Stomach (tissue), 9 donors: ENCODE measurements around the gene SH2D3A. TPM values are rescaled to one million over a fixed set of nuclear protein-coding genes. Genes with fewer than 3 reads are reported as not detected.

Experiments
- DNase-seq, 2 donors: peaks; one replicate each; pipeline versions ENCODE4 v3.0.0 to v3.0.0-alpha.2; 2013 to 2019
- H3K27ac ChIP-seq, 5 donors: fragments of 200-600 bp in 4 of 5; sonication (generic) in 4 of 5; one replicate each; pipeline ENCODE4 v1.5.1; 2013 to 2019; ENCODE audit warnings: mild to moderate bottlenecking in 1 of 5, moderate library complexity in 1 of 5
- H3K27me3 ChIP-seq, 3 donors: fragments of 200-600 bp; sonication (generic); one replicate each; pipeline ENCODE4 v1.5.1; 2017 to 2019; ENCODE audit warnings: mixed run types in 1 of 3
- H3K36me3 ChIP-seq, 4 donors: fragments of 200-600 bp; sonication (generic); 1 replicate in 3 of 4; 2 replicates in 1 of 4; pipeline ENCODE4 v1.5.1; 2016 to 2019
- H3K4me1 ChIP-seq, 4 donors: fragments of 200-600 bp; sonication (generic); one replicate each; pipeline ENCODE4 v1.5.1; 2016 to 2019
- H3K4me3 ChIP-seq, 4 donors: fragments of 200-600 bp; sonication (generic) in 3 of 4; one replicate each; pipeline ENCODE4 v1.5.1; 2016 to 2019; ENCODE audit warnings: mild to moderate bottlenecking in 1 of 4
- H3K9me3 ChIP-seq, 4 donors: fragments of 200-600 bp; sonication (generic); one replicate each; pipeline ENCODE4 v1.5.1; 2016 to 2019
- CTCF ChIP-seq, 7 experiments: fragments of 450-650 bp in 4 of 7; fragments of 200-600 bp in 3 of 7; sonication (generic) in 3 of 7; IDR thresholded peaks; one replicate each; pipeline ENCODE4 v1.5.1; 2016 to 2019; ENCODE audit warnings: antibody characterized with exemption in 7 of 7, control low read depth in 2 of 7, mild to moderate bottlenecking in 1 of 7
- EP300 ChIP-seq: sonication (generic); formaldehyde crosslinking; IDR thresholded peaks from one replicate; pipeline ENCODE4 v1.6.1; 2017; ENCODE audit warnings: antibody characterized with exemption
- POLR2A ChIP-seq, 4 donors: fragments of 450-650 bp; IDR thresholded peaks; one replicate each; pipeline ENCODE4 v1.6.1; 2016; ENCODE audit warnings: antibody characterized with exemption in 4 of 4, control low read depth in 2 of 4, mild to moderate bottlenecking in 1 of 4, moderate library complexity in 1 of 4
- POLR2AphosphoS5 ChIP-seq, 3 donors: sonication (generic); formaldehyde crosslinking; IDR thresholded peaks; one replicate each; pipeline ENCODE4 v1.6.1; 2016; ENCODE audit warnings: antibody characterized with exemption in 3 of 3
- WGBS, 5 donors: extraction: QIAGEN DNeasy Blood & Tissue Kit in 3 of 5; methylation state at CpG; one replicate each; pipeline versions ENCODE4 v1.1.5 to v1.1.7; 2013 to 2018; 5-methylcytosine and 5-hydroxymethylcytosine counted together
- intact Hi-C: fragments of 100-400 bp; cut with DNase I; formaldehyde crosslinking; loops from one replicate; pipeline ENCODE4 v1.15.1; 2023; ENCODE audit warnings: low total_unique reads
- polyA plus RNA-seq, 3 donors: library from polyadenylated mRNA; stranded (reverse); fragments of 200-250 nt; gene quantifications; one replicate each; pipeline ENCODE4 v1.2.3, GENCODE V29; 2013
- total RNA-seq, 5 donors: library from RNA; depleted of rRNA; stranded (reverse); fragments of >200 nt; gene quantifications; one replicate each; pipeline versions ENCODE4 v1.1.0 to v1.2.3, GENCODE V29; 2014 to 2016
- donor health status: healthy with polysubstance abuse.
- donor health status: Bipolar disorder and iron deficiency.
- donor health status: healthy.

SH2D3A gene
- total and polyA plus RNA-seq, 8 donors: 8.8 to 71.3 (median 27.3) TPM

DNA sequence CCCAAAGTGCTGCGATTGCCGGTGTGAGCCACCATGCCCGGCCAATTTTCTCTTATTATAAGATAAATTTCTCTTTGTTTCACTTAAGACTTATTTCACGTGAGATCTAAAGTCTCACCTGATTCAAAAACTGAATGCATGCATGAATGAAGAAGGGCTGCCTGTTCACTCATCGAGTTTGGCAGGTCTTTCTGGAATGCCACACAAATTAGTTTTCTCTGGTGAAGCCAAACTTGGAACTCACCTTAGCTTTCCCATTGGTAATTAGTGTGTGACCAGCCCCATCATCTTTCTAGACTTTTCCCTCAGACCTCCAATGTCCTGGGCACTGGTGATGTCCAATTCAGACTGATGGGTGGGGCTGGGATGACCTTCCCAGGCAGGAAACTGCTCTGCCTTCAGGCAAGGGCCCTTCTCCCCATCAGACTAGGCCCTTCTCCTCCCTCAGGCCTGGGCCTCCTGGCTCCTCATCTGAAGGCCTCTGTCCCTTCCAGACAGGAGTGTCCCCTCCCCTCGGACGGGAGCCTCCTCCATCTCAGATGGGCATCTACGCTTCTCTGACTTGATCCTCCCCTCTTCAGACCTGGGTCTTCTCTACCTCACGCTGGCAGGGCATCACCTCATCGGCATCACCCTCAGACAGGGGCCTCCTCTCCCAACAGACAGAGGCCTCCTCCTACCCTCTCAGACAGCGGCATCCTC, 61.2 kb downstream of the SH2D3A start:
- H3K36me3 ChIP-seq: peaks cover 0 to 13% (median 2%) of the 10 kb centered on the region in 4 donors
- no peak overlapping the region for H3K27ac ChIP-seq
- intact Hi-C loops: no loop called here
- 80 to 88% (median 82%) methylated on average over 11 of the region's 11 CpGs for WGBS, 5 donors
- TF ChIP-seq EP300 (no peak), POLR2A (IDR thresholded peaks at IDR 0.05) (no peak), POLR2AphosphoS5 (IDR thresholded peaks at IDR 0.05) (no peak), CTCF (IDR thresholded peaks at IDR 0.05) (no peak)
- DNase-seq: no peak
- peaks cover 0 to 55% (median 9%) of the 10 kb centered on the region in 3 donors for H3K27me3 ChIP-seq
- peaks cover 0 to 6% (median 0%) of the 10 kb centered on the region in 4 donors for H3K4me1 ChIP-seq
- no peaks in the 10 kb centered on the region for H3K9me3 ChIP-seq
- no peak overlapping the region for H3K4me3 ChIP-seq

Other genes starting within 250 kb of the SH2D3A start
- gene TNFSF9, start 236.4 kb downstream of the SH2D3A start, total RNA-seq: not detected
- under 1 TPM in 1 of 3 donors, not detected in 2; 0.85 TPM for gene TNFSF9, start 236.4 kb downstream of the SH2D3A start, polyA plus RNA-seq
- not detected for gene CD70, start 176.3 kb downstream of the SH2D3A start, total RNA-seq
- under 1 TPM in 1 of 3 donors, not detected in 2; 0.18 TPM for gene CD70, start 176.3 kb downstream of the SH2D3A start, polyA plus RNA-seq
- gene TNFSF14, start 97.3 kb downstream of the SH2D3A start, total RNA-seq: 10 to 100 TPM in 1 of 5 donors, 1 to 10 TPM in 1, under 1 TPM in 1, not detected in 2; 0.14 to 60.1 (median 1.1) TPM
- gene TNFSF14, start 97.3 kb downstream of the SH2D3A start, polyA plus RNA-seq: 1 to 10 TPM in 1 of 3 donors, under 1 TPM in 2; 0.56 to 1.1 (median 0.60) TPM
- 1,000 to 10,000 TPM in 1 of 5 donors, 100 to 1,000 TPM in 2, 10 to 100 TPM in 2; 35.3 to 1,672 (median 430) TPM for gene C3, start 46.8 kb downstream of the SH2D3A start, total RNA-seq
- 100 to 1,000 TPM in 1 of 3 donors, 10 to 100 TPM in 2; 22.8 to 367 (median 75.0) TPM for gene C3, start 46.8 kb downstream of the SH2D3A start, polyA plus RNA-seq
- gene GPR108, start 29.9 kb downstream of the SH2D3A start, total RNA-seq: 10 to 100 TPM; 28.1 to 78.6 (median 54.2) TPM
- gene GPR108, start 29.9 kb downstream of the SH2D3A start, polyA plus RNA-seq: 100 to 1,000 TPM in 1 of 3 donors, 10 to 100 TPM in 2; 59.9 to 132 (median 64.4) TPM
- 10 to 100 TPM; 30.1 to 91.5 (median 86.9) TPM for gene TRIP10, start 27.8 kb downstream of the SH2D3A start, total RNA-seq
- gene TRIP10, start 27.8 kb downstream of the SH2D3A start, polyA plus RNA-seq: 100 to 1,000 TPM in 1 of 3 donors, 10 to 100 TPM in 2; 44.9 to 111 (median 46.8) TPM
- 100 to 1,000 TPM in 1 of 5 donors, 1 to 10 TPM in 4; 2.2 to 130 (median 4.4) TPM for gene VAV1, start 5.3 kb upstream of the SH2D3A start, total RNA-seq
- 1 to 10 TPM; 1.7 to 3.7 (median 3.6) TPM for gene VAV1, start 5.3 kb upstream of the SH2D3A start, polyA plus RNA-seq
- gene ADGRE1, start 120.1 kb upstream of the SH2D3A start, total RNA-seq: 1 to 10 TPM in 1 of 5 donors, under 1 TPM in 1, not detected in 3; 0.37 to 5.8 TPM
- gene ADGRE1, start 120.1 kb upstream of the SH2D3A start, polyA plus RNA-seq: under 1 TPM in 2 of 3 donors, not detected in 1; 0.30 to 0.44 TPM